GM18951 (cell line): Measurements from ENCODE around the gene ANP32E.
"Not testable (repeated sequence)": the region's sequence is repeated elsewhere in the genome, so short reads cannot be mapped to it uniquely, and the experiment has no call there.

Experiments used
- POLR2A ChIP-seq: IDR thresholded peaks from 4 replicates; pipeline ENCODE4 v1.6.1; 2011; ENCODE audit warnings: mild to moderate bottlenecking; ENCODE audit not compliant: insufficient read length, insufficient read depth; ENCODE audit errors: extremely low read depth
- in situ Hi-C: fragments of 300-500 bp; cut with MboI; formaldehyde crosslinking; loops from one replicate; pipeline ENCODE4 v1.12.0; 2022; ENCODE audit warnings: low sequenced_read_pairs, mixed read lengths, inconsistent platforms; ENCODE audit not compliant: unreplicated experiment

ANP32E gene

GRCh38 chr1:150262388-150263320 is 26.7 kb upstream of the ANP32E start:
- TF ChIP-seq POLR2A = no peak
- in situ Hi-C loops = no loop called here

- in situ Hi-C loops = no loop called here
- no peak for TF ChIP-seq POLR2A
Measured at GRCh38 chr1:150261367-150261766, 25.5 kb upstream of the ANP32E start.

- no peak for TF ChIP-seq POLR2A
- in situ Hi-C loops = loop anchor here (10.0 kb wide), 1 partner anchor 735 kb away; no protein-coding TSS in a partner anchor
Measured at GRCh38 chr1:150259758-150260669, 24.1 kb upstream of the ANP32E start.

GRCh38 chr1:150259217-150259616 is 23.3 kb upstream of the ANP32E start:
- in situ Hi-C loops = loop anchor here (10.0 kb wide), 1 partner anchor 736 kb away; no protein-coding TSS in a partner anchor
- TF ChIP-seq POLR2A = no peak

- in situ Hi-C loops = loop anchor here (10.0 kb wide), 1 partner anchor 737 kb away; no protein-coding TSS in a partner anchor
- TF ChIP-seq POLR2A = no peak
Measured at GRCh38 chr1:150257624-150258585, 22.0 kb upstream of the ANP32E start, which contains the start of gene CA14. CA14 (plus strand) TSS chr1:150257774; CDS start chr1:150258129, 355 bp downstream.

- in situ Hi-C loops = loop anchor here (10.0 kb wide), 1 partner anchor 738 kb away; no protein-coding TSS in a partner anchor
- TF ChIP-seq POLR2A = no peak
Measured at GRCh38 chr1:150256554-150257341, 20.8 kb upstream of the ANP32E start.

GRCh38 chr1:150256198-150256553 is 20.3 kb upstream of the ANP32E start:
- in situ Hi-C loops = loop anchor here (10.0 kb wide), 1 partner anchor 739 kb away; no protein-coding TSS in a partner anchor

GRCh38 chr1:150249936-150250335 is 14.0 kb upstream of the ANP32E start:
- in situ Hi-C loops = loop anchor here (10.0 kb wide), 1 partner anchor 745 kb away; no protein-coding TSS in a partner anchor
- TF ChIP-seq POLR2A = no peak

More at GRCh38 chr1:150256198-150256553, 20.3 kb upstream of the ANP32E start:
- no peak for TF ChIP-seq POLR2A

- in situ Hi-C loops = no loop called here
- no peak for TF ChIP-seq POLR2A
Measured at GRCh38 chr1:150243003-150243402, 7.1 kb upstream of the ANP32E start.

- in situ Hi-C loops = no loop called here
- TF ChIP-seq POLR2A = no peak
Measured at GRCh38 chr1:150237746-150238145, 1.8 kb upstream of the ANP32E start.

- in situ Hi-C loops = not testable (repeated sequence)
Measured at GRCh38 chr1:150237176-150237575, 1.3 kb upstream of the ANP32E start.
